Left colon (tissue), 2 donors: Measurements from ENCODE around the gene SEH1L. TPM values are rescaled to one million over a fixed set of nuclear protein-coding genes. Genes with fewer than 3 reads are reported as not detected.
A peak's percentile ranks its signal among the peaks of the same experiment; 100 is the strongest.
"Not testable (repeated sequence)": the region's sequence is repeated elsewhere in the genome, so short reads cannot be mapped to it uniquely, and the experiment has no call there.

Experiments used
- ATAC-seq: fragments of 200-7000 bp; cut with Tn5 transposase; one replicate; pipeline ENCODE4 v1.9.1; 2020; ENCODE audit warnings: mild to moderate bottlenecking, moderate library complexity
- DNase-seq, 2 donors: peaks; one replicate each; pipeline ENCODE4 v3.0.0-alpha.2; 2020
- intact Hi-C, 2 donors: fragments of 100-400 bp; cut with DNase I in 1 of 2; cut with micrococcal nuclease in 1 of 2; formaldehyde crosslinking; loops; one replicate each; pipeline versions ENCODE4 v1.11.2 to v1.14.0; 2022; cut with DNase I, micrococcal nuclease
- total RNA-seq, 2 donors: library from RNA; stranded (reverse); fragmentation: NEBNext Ultra II Directional; extraction: Animal tissue kit (Norgen Biotek cat#: 25700); gene quantifications; one replicate each; pipeline ENCODE4 v1.2.1, GENCODE V29; 2021
- donor health status: DM: no; HTN: no; CAD: no.
- donor health status: DM: yes; HTN: yes; CAD: no.

SEH1L gene
- total RNA-seq, 2 donors from 2014 or later = 31.3 to 44.1 TPM

GRCh38 chr18:12933327-12933726, 14.5 kb upstream of the SEH1L start:
- no peak for DNase-seq
- no peak for ATAC-seq
- intact Hi-C loops = loop anchor here in 1 of 2 donors (5.0 kb wide), 1 partner anchor 206 kb away; no protein-coding TSS in a partner anchor

- intact Hi-C loops = loop anchor here in 1 of 2 donors (5.0 kb wide), 1 partner anchor 207 kb away; no protein-coding TSS in a partner anchor
- peak; percentile 66 to 90 for DNase-seq
Measured at GRCh38 chr18:12934454-12935071, 13.2 kb upstream of the SEH1L start.

GRCh38 chr18:12939162-12939561, 8.6 kb upstream of the SEH1L start:
- intact Hi-C loops = no loop called here

More at GRCh38 chr18:12934454-12935071, 13.2 kb upstream of the SEH1L start:
- ATAC-seq = peak; percentile 85

GRCh38 chr18:12943215-12943614, 4.6 kb upstream of the SEH1L start:
- DNase-seq = no peak
- intact Hi-C loops = no loop called here
- ATAC-seq = no peak

More at GRCh38 chr18:12939162-12939561, 8.6 kb upstream of the SEH1L start:
- ATAC-seq (no peak), DNase-seq (no peak)

GRCh38 chr18:12944709-12945108, 3.1 kb upstream of the SEH1L start:
- ATAC-seq = no peak
- intact Hi-C loops = no loop called here

GRCh38 chr18:12946549-12947284, 1.1 kb upstream of the SEH1L start:
- peak in 1 of 2 donors; percentile 49 for DNase-seq
- intact Hi-C loops = no loop called here
- peak; percentile 2 for ATAC-seq

More at GRCh38 chr18:12944709-12945108, 3.1 kb upstream of the SEH1L start:
- DNase-seq = peak; percentile 37 to 49

GRCh38 chr18:12948050-12948804, 416 bp downstream of the SEH1L start:
- DNase-seq (peak; percentile 96), ATAC-seq (peak; percentile 66)
- intact Hi-C loops = no loop called here

- DNase-seq (no peak), ATAC-seq (no peak)
- intact Hi-C loops = no loop called here
Measured at GRCh38 chr18:12958478-12958877, 10.7 kb downstream of the SEH1L start.

- ATAC-seq = peak; percentile 90
Measured at GRCh38 chr18:12960395-12960794, 12.6 kb downstream of the SEH1L start.

GRCh38 chr18:12960853-12961397, 13.1 kb downstream of the SEH1L start:
- DNase-seq (peak; percentile 68 to 75), ATAC-seq (peak; percentile 83)
- intact Hi-C loops = no loop called here

More at GRCh38 chr18:12960395-12960794, 12.6 kb downstream of the SEH1L start:
- DNase-seq = no peak
- intact Hi-C loops = no loop called here

- intact Hi-C loops = no loop called here
- DNase-seq (no peak), ATAC-seq (no peak)
Measured at GRCh38 chr18:12963069-12963468, 15.3 kb downstream of the SEH1L start.

GRCh38 chr18:12968115-12968514, 20.3 kb downstream of the SEH1L start:
- intact Hi-C loops = no loop called here
- DNase-seq (no peak), ATAC-seq (no peak)

GRCh38 chr18:12968619-12969018, 20.8 kb downstream of the SEH1L start:
- intact Hi-C loops = no loop called here
- DNase-seq = no peak

GRCh38 chr18:12973562-12974213, 25.9 kb downstream of the SEH1L start:
- ATAC-seq (no peak), DNase-seq (no peak)
- intact Hi-C loops = no loop called here

More at GRCh38 chr18:12968619-12969018, 20.8 kb downstream of the SEH1L start:
- ATAC-seq = no peak

- ATAC-seq = no peak
- intact Hi-C loops = no loop called here
- no peak for DNase-seq
Measured at GRCh38 chr18:12975488-12975887, 27.7 kb downstream of the SEH1L start.

- intact Hi-C loops = no loop called here
- ATAC-seq (no peak), DNase-seq (no peak)
Measured at GRCh38 chr18:12976305-12976704, 28.5 kb downstream of the SEH1L start.

- DNase-seq, ATAC-seq, intact Hi-C loops: not testable (repeated sequence)
Measured at GRCh38 chr18:12980065-12980464, 32.3 kb downstream of the SEH1L start.

- DNase-seq (no peak), ATAC-seq (no peak)
- intact Hi-C loops = no loop called here
Measured at GRCh38 chr18:12989397-12990122, 41.7 kb downstream of the SEH1L start.
